Smooth muscle cell (in vitro differentiated cells): ENCODE results near the gene RORB. TPM values are rescaled to one million over a fixed set of nuclear protein-coding genes. Genes with fewer than 3 reads are reported as not detected.

Source experiments
- DNase-seq: peaks from one replicate; lab custom pipeline; 2025; ENCODE audit not compliant: unreplicated experiment; lab: John Stamatoyannopoulos, UW
- H2AFZ ChIP-seq: fragments of 200-600 bp; sonication (generic); 2 replicates; pipeline ENCODE4 v1.6.0; 2016; ENCODE audit warnings: antibody characterized with exemption, low read depth, mild to moderate bottlenecking
- H3F3A ChIP-seq: fragments of 200-600 bp; sonication (generic); 2 replicates; pipeline ENCODE4 v1.6.0; 2017; ENCODE audit warnings: antibody characterized with exemption, low read depth
- H3K27ac ChIP-seq: fragments of 200-600 bp; sonication (generic); 2 replicates; pipeline ENCODE4 v1.5.1; 2016; ENCODE audit warnings: low read depth, mild to moderate bottlenecking
- H3K27me3 ChIP-seq: fragments of 200-600 bp; sonication (generic); 2 replicates; pipeline ENCODE4 v1.6.1; 2016; ENCODE audit warnings: low read depth, mild to moderate bottlenecking
- H3K36me3 ChIP-seq: fragments of 200-600 bp; sonication (generic); 2 replicates; pipeline ENCODE4 v1.5.1; 2016; ENCODE audit warnings: low read depth
- H3K4me1 ChIP-seq: fragments of 200-600 bp; sonication (generic); 2 replicates; pipeline ENCODE4 v1.5.1; 2016; ENCODE audit warnings: low read depth
- H3K4me2 ChIP-seq: fragments of 200-600 bp; sonication (generic); 2 replicates; pipeline ENCODE4 v1.6.0; 2016; ENCODE audit warnings: mild to moderate bottlenecking
- H3K4me3 ChIP-seq: fragments of 200-600 bp; sonication (generic); 2 replicates; pipeline ENCODE4 v1.5.1; 2016; ENCODE audit warnings: mild to moderate bottlenecking
- H3K79me2 ChIP-seq: fragments of 200-600 bp; sonication (generic); 2 replicates; pipeline ENCODE4 v1.6.0; 2016; ENCODE audit warnings: low read depth, mild to moderate bottlenecking
- H3K9ac ChIP-seq: fragments of 200-600 bp; sonication (generic); 2 replicates; pipeline ENCODE4 v1.6.0; 2016; ENCODE audit warnings: low read depth
- H3K9me3 ChIP-seq: fragments of 200-600 bp; sonication (generic); replicated peaks from 2 replicates; pipeline ENCODE4 v1.5.1; 2016; ENCODE audit warnings: low read depth
- H4K20me1 ChIP-seq: fragments of 200-600 bp; sonication (generic); 2 replicates; pipeline ENCODE4 v1.6.0; 2016; ENCODE audit warnings: low read depth
- WGBS: methylation state at CpG from one replicate; pipeline ENCODE4 v1.1.7; 2016; ENCODE audit warnings: low lambda C conversion rate; 5-methylcytosine and 5-hydroxymethylcytosine counted together
- polyA plus RNA-seq: library from polyadenylated mRNA; unstranded; fragments of >200 nt; fragmentation: Nextera tagmentation; extraction: Ambion mirVana; gene quantifications from 2 replicates; pipeline ENCODE4 v1.2.1, GENCODE V29; 2016
- total RNA-seq: library from RNA; depleted of rRNA; stranded (reverse); fragments of >200 nt; gene quantifications from 2 replicates; pipeline ENCODE4 v1.2.3, GENCODE V29; 2014
- TF ChIP-seq, protein P1 (sequence below): fragments of 200-600 bp; sonication (generic); IDR thresholded peaks from 2 replicates; pipeline ENCODE4 v1.5.1; 2017; ENCODE audit warnings: borderline replicate concordance, mild to moderate bottlenecking, antibody characterized with exemption; ENCODE audit not compliant: insufficient read depth, poor library complexity, severe bottlenecking

The RORB gene
- total and polyA plus RNA-seq, 2 experiments from 2014 or later = 0.95 to 2.5 TPM

GRCh38 chr9:74577956-74578355 is 80.8 kb downstream of the RORB start:
- H3K4me3 ChIP-seq = no peak overlapping the region
- no peak overlapping the region for H3K9ac ChIP-seq
- no peaks in the 10 kb centered on the region for H3F3A ChIP-seq
- H3K4me2 ChIP-seq = no peak overlapping the region
- H2AFZ ChIP-seq = no peak overlapping the region
- TF ChIP-seq, protein P1, sequence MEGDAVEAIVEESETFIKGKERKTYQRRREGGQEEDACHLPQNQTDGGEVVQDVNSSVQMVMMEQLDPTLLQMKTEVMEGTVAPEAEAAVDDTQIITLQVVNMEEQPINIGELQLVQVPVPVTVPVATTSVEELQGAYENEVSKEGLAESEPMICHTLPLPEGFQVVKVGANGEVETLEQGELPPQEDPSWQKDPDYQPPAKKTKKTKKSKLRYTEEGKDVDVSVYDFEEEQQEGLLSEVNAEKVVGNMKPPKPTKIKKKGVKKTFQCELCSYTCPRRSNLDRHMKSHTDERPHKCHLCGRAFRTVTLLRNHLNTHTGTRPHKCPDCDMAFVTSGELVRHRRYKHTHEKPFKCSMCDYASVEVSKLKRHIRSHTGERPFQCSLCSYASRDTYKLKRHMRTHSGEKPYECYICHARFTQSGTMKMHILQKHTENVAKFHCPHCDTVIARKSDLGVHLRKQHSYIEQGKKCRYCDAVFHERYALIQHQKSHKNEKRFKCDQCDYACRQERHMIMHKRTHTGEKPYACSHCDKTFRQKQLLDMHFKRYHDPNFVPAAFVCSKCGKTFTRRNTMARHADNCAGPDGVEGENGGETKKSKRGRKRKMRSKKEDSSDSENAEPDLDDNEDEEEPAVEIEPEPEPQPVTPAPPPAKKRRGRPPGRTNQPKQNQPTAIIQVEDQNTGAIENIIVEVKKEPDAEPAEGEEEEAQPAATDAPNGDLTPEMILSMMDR = peak; percentile 45
- no peaks in the 10 kb centered on the region for H3K4me1 ChIP-seq
- H4K20me1 ChIP-seq = no peaks in the 10 kb centered on the region
- H3K79me2 ChIP-seq = no peaks in the 10 kb centered on the region
- no peak for DNase-seq
- WGBS = 22% methylated on average over 1 of the region's 1 CpG
- H3K36me3 ChIP-seq = no peaks in the 10 kb centered on the region
- no peaks in the 10 kb centered on the region for H3K9me3 ChIP-seq
- no peaks in the 10 kb centered on the region for H3K27me3 ChIP-seq
- H3K27ac ChIP-seq = no peak overlapping the region

DNA sequence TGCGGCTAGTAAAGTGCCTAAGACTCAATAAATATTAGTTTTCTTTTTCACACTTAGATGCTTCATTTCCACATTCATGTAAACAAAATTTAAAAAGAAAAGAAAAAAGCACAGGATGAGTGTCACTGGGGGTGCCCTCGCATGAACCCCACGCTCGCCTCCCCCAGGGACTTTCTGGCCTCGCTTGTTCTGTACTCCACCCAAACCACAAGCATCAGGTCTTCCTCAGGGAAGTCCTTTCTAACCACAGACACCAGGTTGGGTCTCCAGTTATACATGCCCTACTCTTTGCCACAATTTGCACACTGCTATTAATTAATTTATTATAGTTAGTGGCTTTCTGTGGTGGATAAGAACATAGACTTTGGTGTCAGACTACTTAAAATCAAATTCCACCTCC is 92.4 kb downstream of the RORB start:
- no peak for DNase-seq
- H3K9ac ChIP-seq = no peak overlapping the region
- WGBS = 88% methylated on average over 5 of the region's 5 CpGs
- H4K20me1 ChIP-seq = no peaks in the 10 kb centered on the region
- H3K27me3 ChIP-seq = no peaks in the 10 kb centered on the region
- no peak overlapping the region for H3K4me3 ChIP-seq
- TF ChIP-seq, protein P1 = no peak
- no peaks in the 10 kb centered on the region for H3K79me2 ChIP-seq
- H2AFZ ChIP-seq = no peak overlapping the region
- no peak overlapping the region for H3K4me2 ChIP-seq
- no peaks in the 10 kb centered on the region for H3K9me3 ChIP-seq
- no peak overlapping the region for H3K27ac ChIP-seq
- H3F3A ChIP-seq = no peaks in the 10 kb centered on the region
- no peaks in the 10 kb centered on the region for H3K4me1 ChIP-seq
- H3K36me3 ChIP-seq = no peaks in the 10 kb centered on the region

DNA sequence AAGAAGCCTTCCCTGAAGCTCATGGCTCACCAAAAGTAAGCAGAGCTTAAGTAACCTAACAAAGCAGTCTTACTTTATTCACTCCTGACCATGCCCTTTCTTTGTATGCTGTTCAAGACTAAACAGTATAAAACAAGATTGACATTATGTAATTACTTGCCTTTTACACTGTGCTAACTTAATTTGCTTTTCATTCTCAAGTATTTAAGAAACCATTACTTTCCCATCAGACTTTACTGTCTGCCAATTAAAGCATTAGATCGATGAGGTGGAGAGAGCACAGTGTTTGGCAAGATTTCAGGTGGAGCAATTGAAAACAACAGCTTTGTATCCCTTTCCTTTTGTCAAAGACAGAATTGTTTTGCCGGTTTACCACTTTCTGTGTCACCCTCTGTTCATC is 98.2 kb downstream of the RORB start:
- H3F3A ChIP-seq = no peaks in the 10 kb centered on the region
- H3K79me2 ChIP-seq = no peaks in the 10 kb centered on the region
- no peaks in the 10 kb centered on the region for H3K4me1 ChIP-seq
- TF ChIP-seq, protein P1 = no peak
- no peak overlapping the region for H3K4me3 ChIP-seq
- no peak overlapping the region for H3K9ac ChIP-seq
- H2AFZ ChIP-seq = no peak overlapping the region
- WGBS = 81% methylated on average over 2 of the region's 2 CpGs
- H3K36me3 ChIP-seq = no peaks in the 10 kb centered on the region
- no peak overlapping the region for H3K4me2 ChIP-seq
- no peak for DNase-seq
- no peaks in the 10 kb centered on the region for H4K20me1 ChIP-seq
- H3K27ac ChIP-seq = no peak overlapping the region
- peaks cover 2% of the 10 kb centered on the region for H3K27me3 ChIP-seq
- no peaks in the 10 kb centered on the region for H3K9me3 ChIP-seq

- WGBS = 84% methylated on average over 3 of the region's 3 CpGs
- DNase-seq = no peak
- H3K9ac ChIP-seq = no peak overlapping the region
- no peaks in the 10 kb centered on the region for H3K36me3 ChIP-seq
- H3K27me3 ChIP-seq = peaks cover 2% of the 10 kb centered on the region
- no peaks in the 10 kb centered on the region for H3F3A ChIP-seq
- H2AFZ ChIP-seq = no peak overlapping the region
- TF ChIP-seq, protein P1 = no peak
- no peaks in the 10 kb centered on the region for H3K4me1 ChIP-seq
- H3K79me2 ChIP-seq = no peaks in the 10 kb centered on the region
- H3K27ac ChIP-seq = no peak overlapping the region
- H3K4me3 ChIP-seq = no peak overlapping the region
- H4K20me1 ChIP-seq = no peaks in the 10 kb centered on the region
- H3K4me2 ChIP-seq = no peak overlapping the region
- H3K9me3 ChIP-seq = no peaks in the 10 kb centered on the region
Measured at GRCh38 chr9:74598874-74599273, 101.7 kb downstream of the RORB start.
